ENCODE measurements around the gene IL17RA. TPM values are rescaled to one million over a fixed set of nuclear protein-coding genes. Genes with fewer than 3 reads are reported as not detected.

Gene IL17RA
- polyA plus RNA-seq, 1 donor (not counting 4 experiments of a cell fraction or from before 2014, with no cell fraction given), result 6.0 TPM

- H3K4me3 ChIP-seq (ENCODE audit: control insufficient read depth in 2 of 3, extremely low read depth in 1 of 3, insufficient read depth in 2 of 3, low read depth in 1 of 3, low read length in 3 of 3), result no peak overlapping the region
- no peak for FAIRE-seq
- dilution Hi-C loops (cut with MboI; ENCODE audit: extremely low pct_ligation_motif_present, low sequenced_read_pairs), result no loop called here
- no peaks in the 10 kb centered on the region for H3K9me3 ChIP-seq (ENCODE audit: control insufficient read depth, low read depth, low read length)
- no peak for TF ChIP-seq EZH2 (IDR thresholded peaks at IDR 0.05; ENCODE audit: low read length)
- TF ChIP-seq CTCF (optimal IDR thresholded peaks at IDR 0.05 in 1 of 3, IDR thresholded peaks at IDR 0.05 in 1 of 3, conservative IDR thresholded peaks at IDR 0.05 in 1 of 3; ENCODE audit: extremely low read depth in 1 of 3, insufficient read depth in 2 of 3, low read length in 3 of 3), result peak in 2 of 3 experiments; percentile 30 to 35
- peaks cover 49% of the 10 kb centered on the region for H3K27me3 ChIP-seq (ENCODE audit: control insufficient read depth, extremely low read depth, insufficient read depth, low read length)
- no peak overlapping the region for H2AFZ ChIP-seq (ENCODE audit: control insufficient read depth, low read length)
- H3K4me2 ChIP-seq (ENCODE audit: control insufficient read depth, extremely low read depth, insufficient read depth, low read depth, low read length), result no peak overlapping the region
- no peaks in the 10 kb centered on the region for H3K4me1 ChIP-seq (ENCODE audit: control insufficient read depth, extremely low read depth, insufficient read depth, low read length)
- H3K27ac ChIP-seq (ENCODE audit: control insufficient read depth, insufficient read depth, low read length), result no peak overlapping the region
- no peaks in the 10 kb centered on the region for H3K9me1 ChIP-seq (ENCODE audit: control insufficient read depth, extremely low read depth, insufficient read depth, low read length)
- no peaks in the 10 kb centered on the region for H3K79me2 ChIP-seq (ENCODE audit: control insufficient read depth, insufficient read depth, low read length)
- no peaks in the 10 kb centered on the region for H3K36me3 ChIP-seq (ENCODE audit: control insufficient read depth in 2 of 2, extremely low read depth in 1 of 2, insufficient read depth in 2 of 2, low read length in 2 of 2)
- no peaks in the 10 kb centered on the region for H4K20me1 ChIP-seq (ENCODE audit: control insufficient read depth, extremely low read depth, insufficient read depth, low read length)
- H3K9ac ChIP-seq (ENCODE audit: control insufficient read depth, extremely low read depth, insufficient read depth, low read length), result no peak overlapping the region
- no peak for DNase-seq (ENCODE audit: low read depth, low spot score)
Measured at GRCh38 chr22:17119481-17120202, 34.8 kb downstream of the IL17RA start.

GRCh38 chr22:17120281-17120680 lies 35.5 kb downstream of the IL17RA start:
- Histone ChIP-seq H3K27ac (ENCODE audit: control insufficient read depth, insufficient read depth, low read length) (no peak overlapping the region), H2AFZ (ENCODE audit: control insufficient read depth, low read length) (no peak overlapping the region), H3K4me3 (ENCODE audit: control insufficient read depth in 2 of 3, extremely low read depth in 1 of 3, insufficient read depth in 2 of 3, low read depth in 1 of 3, low read length in 3 of 3) (no peak overlapping the region), H3K79me2 (ENCODE audit: control insufficient read depth, insufficient read depth, low read length) (no peaks in the 10 kb centered on the region), H3K27me3 (ENCODE audit: control insufficient read depth, extremely low read depth, insufficient read depth, low read length) (peaks cover 49% of the 10 kb centered on the region), H3K9ac (ENCODE audit: control insufficient read depth, extremely low read depth, insufficient read depth, low read length) (no peak overlapping the region), H3K9me1 (ENCODE audit: control insufficient read depth, extremely low read depth, insufficient read depth, low read length) (no peaks in the 10 kb centered on the region), H4K20me1 (ENCODE audit: control insufficient read depth, extremely low read depth, insufficient read depth, low read length) (no peaks in the 10 kb centered on the region), H3K4me2 (ENCODE audit: control insufficient read depth, extremely low read depth, insufficient read depth, low read depth, low read length) (no peak overlapping the region), H3K9me3 (ENCODE audit: control insufficient read depth, low read depth, low read length) (no peaks in the 10 kb centered on the region), H3K36me3 (ENCODE audit: control insufficient read depth in 2 of 2, extremely low read depth in 1 of 2, insufficient read depth in 2 of 2, low read length in 2 of 2) (no peaks in the 10 kb centered on the region), H3K4me1 (ENCODE audit: control insufficient read depth, extremely low read depth, insufficient read depth, low read length) (no peaks in the 10 kb centered on the region)
- FAIRE-seq, result no peak
- DNase-seq (ENCODE audit: low read depth, low spot score), result no peak
- dilution Hi-C loops (cut with MboI; ENCODE audit: extremely low pct_ligation_motif_present, low sequenced_read_pairs), result no loop called here
- no peak for TF ChIP-seq EZH2 (IDR thresholded peaks at IDR 0.05; ENCODE audit: low read length)
- no peak for TF ChIP-seq CTCF (optimal IDR thresholded peaks at IDR 0.05 in 1 of 3, IDR thresholded peaks at IDR 0.05 in 1 of 3, conservative IDR thresholded peaks at IDR 0.05 in 1 of 3; ENCODE audit: extremely low read depth in 1 of 3, insufficient read depth in 2 of 3, low read length in 3 of 3)

Data from keratinocyte (primary cell).